ENCODE results near the gene RFTN1.

DNA sequence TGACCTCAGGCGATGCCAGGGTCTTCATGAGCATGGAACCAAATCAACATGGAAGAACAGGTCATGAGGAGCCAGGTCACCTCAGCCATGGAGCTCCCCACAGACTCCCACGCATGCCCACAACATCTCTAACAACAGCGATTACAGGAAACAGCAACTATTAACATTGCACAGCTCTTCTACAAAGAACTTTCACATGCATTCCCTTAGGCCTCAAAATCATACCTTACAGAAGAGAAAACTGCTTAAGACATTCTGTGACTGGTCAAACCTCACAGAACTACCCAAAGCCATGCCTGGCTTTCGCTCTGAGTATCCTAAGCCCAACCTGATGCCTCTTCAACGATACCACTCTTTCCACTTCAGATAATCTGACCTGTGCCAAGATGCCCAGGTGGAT, 130.7 kb downstream of the RFTN1 start:
- TF ChIP-seq, protein P1, sequence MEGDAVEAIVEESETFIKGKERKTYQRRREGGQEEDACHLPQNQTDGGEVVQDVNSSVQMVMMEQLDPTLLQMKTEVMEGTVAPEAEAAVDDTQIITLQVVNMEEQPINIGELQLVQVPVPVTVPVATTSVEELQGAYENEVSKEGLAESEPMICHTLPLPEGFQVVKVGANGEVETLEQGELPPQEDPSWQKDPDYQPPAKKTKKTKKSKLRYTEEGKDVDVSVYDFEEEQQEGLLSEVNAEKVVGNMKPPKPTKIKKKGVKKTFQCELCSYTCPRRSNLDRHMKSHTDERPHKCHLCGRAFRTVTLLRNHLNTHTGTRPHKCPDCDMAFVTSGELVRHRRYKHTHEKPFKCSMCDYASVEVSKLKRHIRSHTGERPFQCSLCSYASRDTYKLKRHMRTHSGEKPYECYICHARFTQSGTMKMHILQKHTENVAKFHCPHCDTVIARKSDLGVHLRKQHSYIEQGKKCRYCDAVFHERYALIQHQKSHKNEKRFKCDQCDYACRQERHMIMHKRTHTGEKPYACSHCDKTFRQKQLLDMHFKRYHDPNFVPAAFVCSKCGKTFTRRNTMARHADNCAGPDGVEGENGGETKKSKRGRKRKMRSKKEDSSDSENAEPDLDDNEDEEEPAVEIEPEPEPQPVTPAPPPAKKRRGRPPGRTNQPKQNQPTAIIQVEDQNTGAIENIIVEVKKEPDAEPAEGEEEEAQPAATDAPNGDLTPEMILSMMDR (IDR thresholded peaks at IDR 0.05): no peak
- TF ChIP-seq POLR2A (IDR thresholded peaks at IDR 0.05): no peak
